Cardiac muscle cell (in vitro differentiated cells and primary cell): ENCODE data around the gene RDH13. TPM values are rescaled to one million over a fixed set of nuclear protein-coding genes. Genes with fewer than 3 reads are reported as not detected.
"Not testable (repeated sequence)": the region's sequence is repeated elsewhere in the genome, so short reads cannot be mapped to it uniquely, and the experiment has no call there.

Experiments
- DNase-seq, 2 donors: peaks; one replicate each; pipeline versions ENCODE4 v3.0.0 to v3.0.0-alpha.2; 2010 to 2017; ENCODE audit warnings: low read depth in 1 of 2, low spot score in 1 of 2
- H3K27ac ChIP-seq: fragments of 200-600 bp; sonication (generic); 2 replicates; pipeline ENCODE4 v1.5.1; 2016
- H3K27me3 ChIP-seq: fragments of 200-600 bp; sonication (generic); 2 replicates; pipeline ENCODE4 v1.6.0; 2016; ENCODE audit warnings: control low read depth
- H3K36me3 ChIP-seq: fragments of 200-600 bp; sonication (generic); 2 replicates; pipeline ENCODE4 v1.5.1; 2016; ENCODE audit warnings: control low read depth
- H3K4me1 ChIP-seq: fragments of 200-600 bp; sonication (generic); 2 replicates; pipeline ENCODE4 v1.8.1; 2017; ENCODE audit warnings: low read depth, mild to moderate bottlenecking, mixed run types
- H3K4me3 ChIP-seq: fragments of 200-600 bp; sonication (generic); 2 replicates; pipeline ENCODE4 v1.5.1; 2016; ENCODE audit warnings: mild to moderate bottlenecking
- H3K9me3 ChIP-seq: fragments of 200-600 bp; sonication (generic); 2 replicates; pipeline ENCODE4 v1.5.1; 2017; ENCODE audit warnings: low read depth, mild to moderate bottlenecking, control low read depth
- CTCF ChIP-seq: IDR thresholded peaks from 2 replicates; pipeline ENCODE4 v1.5.1; 2012; ENCODE audit warnings: low read depth, mild to moderate bottlenecking, low read length
- polyA plus RNA-seq: library from polyadenylated mRNA; unstranded; fragments of >200 nt; fragmentation: Nextera tagmentation; extraction: Ambion mirVana; gene quantifications from 2 replicates; pipeline ENCODE4 v1.2.1, GENCODE V29; 2016
- total RNA-seq: library from RNA; depleted of rRNA; stranded (reverse); fragments of >200 nt; gene quantifications from 2 replicates; pipeline ENCODE4 v1.2.3, GENCODE V29; 2016

Gene RDH13
- total RNA-seq, result 31.9 and 41.0 TPM in 2 replicates
- polyA plus RNA-seq, result 23.7 and 27.4 TPM in 2 replicates

GRCh38 chr19:55062735-55063491 is at the start of gene RDH13:
RDH13 (minus strand) TSS chr19:55063148; CDS start chr19:55063032, 116 bp downstream.
- Histone ChIP-seq H3K4me1 (no peaks in the 10 kb centered on the region), H3K27me3 (peaks cover 33% of the 10 kb centered on the region), H3K36me3 (peaks cover 5% of the 10 kb centered on the region), H3K9me3 (no peaks in the 10 kb centered on the region), H3K27ac (no peak within 1 kb of the TSS), H3K4me3 (peak within 1 kb of the TSS; percentile 55)
- DNase-seq, result peak; percentile 96 to 98
- TF ChIP-seq CTCF, result no peak

- no peak for TF ChIP-seq CTCF
- H3K27ac ChIP-seq, result no peak overlapping the region
- DNase-seq, result no peak
- H3K9me3 ChIP-seq, result no peaks in the 10 kb centered on the region
- H3K4me3 ChIP-seq, result no peak overlapping the region
- peaks cover 23% of the 10 kb centered on the region for H3K4me1 ChIP-seq
- no peaks in the 10 kb centered on the region for H3K27me3 ChIP-seq
- no peaks in the 10 kb centered on the region for H3K36me3 ChIP-seq
These were observed 49.4 kb upstream of the RDH13 start for GRCh38 chr19:55112246-55112776.

- Histone ChIP-seq H3K36me3 (no peaks in the 10 kb centered on the region), H3K4me1 (peaks cover 21% of the 10 kb centered on the region), H3K27me3 (no peaks in the 10 kb centered on the region), H3K9me3 (no peaks in the 10 kb centered on the region), H3K27ac (no peak overlapping the region), H3K4me3 (no peak overlapping the region)
- no peak for DNase-seq
- TF ChIP-seq CTCF, result no peak
These were observed 48.4 kb upstream of the RDH13 start for GRCh38 chr19:55111238-55111831.

GRCh38 chr19:55109527-55110291 is 46.8 kb upstream of the RDH13 start:
- DNase-seq, result no peak
- H3K4me3 ChIP-seq, result no peak overlapping the region
- no peak for TF ChIP-seq CTCF
- H3K4me1 ChIP-seq, result peaks cover 8% of the 10 kb centered on the region
- no peak overlapping the region for H3K27ac ChIP-seq
- H3K27me3 ChIP-seq, result no peaks in the 10 kb centered on the region
- no peaks in the 10 kb centered on the region for H3K9me3 ChIP-seq
- H3K36me3 ChIP-seq, result no peaks in the 10 kb centered on the region

- DNase-seq, H3K9me3 ChIP-seq, H3K4me1 ChIP-seq, H3K36me3 ChIP-seq, H3K27ac ChIP-seq, H3K4me3 ChIP-seq, H3K27me3 ChIP-seq: not testable (repeated sequence)
These were observed 44.3 kb upstream of the RDH13 start for GRCh38 chr19:55107252-55107651.
